ENCODE data around the gene PPP1R9B. TPM values are rescaled to one million over a fixed set of nuclear protein-coding genes. Genes with fewer than 3 reads are reported as not detected.

PPP1R9B gene
- total and polyA plus RNA-seq, 2 donors (not counting 1 experiment from before 2014, with no cell fraction given): 80.7 to 220 TPM

- Histone ChIP-seq H3K4me3 (ENCODE audit: control extremely low read depth in 1 of 5, extremely low read depth in 1 of 5, insufficient read depth in 1 of 5, low read depth in 2 of 5, low read length in 4 of 5) (peak overlapping the region in 1 of 5 experiments; percentile 44), H3K9me3 (ENCODE audit: control extremely low read depth in 1 of 3, control insufficient read depth in 2 of 3, insufficient read depth in 1 of 3, low read length in 2 of 3) (peaks cover 0 to 8% (median 0%) of the 10 kb centered on the region in 3 donors), H3K4me1 (ENCODE audit: control insufficient read depth in 2 of 2, insufficient read depth in 2 of 2, low read length in 2 of 2) (peaks cover 27 to 35% of the 10 kb centered on the region in 2 donors), H4K20me1 (ENCODE audit: control insufficient read depth, insufficient read depth, low read length, poor library complexity, severe bottlenecking) (peaks cover 18% of the 10 kb centered on the region), H3K79me2 (ENCODE audit: control insufficient read depth, insufficient read depth, low read length) (no peaks in the 10 kb centered on the region), H2AFZ (ENCODE audit: insufficient read depth, low read depth, low read length, poor library complexity, severe bottlenecking) (no peak overlapping the region), H3K27me3 (replicated peaks in 1 of 4; ENCODE audit: control extremely low read depth in 1 of 4, control insufficient read depth in 3 of 4, insufficient read depth in 4 of 4, low read length in 3 of 4) (peaks cover 0 to 28% (median 9%) of the 10 kb centered on the region in 4 experiments), H3K9ac (ENCODE audit: low read length) (no peak overlapping the region), H3K27ac (ENCODE audit: low read length in 2 of 2) (no peak overlapping the region), H3K4me2 (replicated peaks; ENCODE audit: low read depth, low read length, poor library complexity, severe bottlenecking) (peak overlapping the region; percentile 99), H3K36me3 (replicated peaks in 1 of 2; ENCODE audit: control extremely low read depth in 1 of 2, control insufficient read depth in 1 of 2, extremely low read depth in 1 of 2, insufficient read depth in 2 of 2, low read length in 1 of 2) (peaks cover 1 to 7% of the 10 kb centered on the region in 2 experiments)
- intact Hi-C loops (cut with micrococcal nuclease): no loop called here
- Mint-ChIP-seq H3K4me3 (peak overlapping the region; percentile 79), H3K4me1 (peaks cover 34% of the 10 kb centered on the region), H3K9me3 (ENCODE audit: insufficient read depth) (no peaks in the 10 kb centered on the region), H3K27me3 (peaks cover 10% of the 10 kb centered on the region), H3K27ac (peak overlapping the region; percentile 74)
- no peak for ATAC-seq (ENCODE audit: low read depth)
- peak; percentile 43 for DNase-seq
- ChIA-PET POLR2A (interaction anchor here (0.7 kb wide), 1 partner anchor 1231 kb away, joined by 3 read pairs; no protein-coding TSS in a partner anchor), CTCF (interaction anchor here (1.1 to 3.4 kb wide), 2 partner anchors 12 to 19 kb away, joined by 5 to 16 read pairs; no protein-coding TSS in a partner anchor)
- TF ChIP-seq EZH2 (IDR thresholded peaks at IDR 0.05; ENCODE audit: borderline replicate concordance, insufficient read depth, low read depth, low read length, poor library complexity, severe bottlenecking): no peak
- TF ChIP-seq CTCF (IDR thresholded peaks at IDR 0.05): no peak
- WGBS (ENCODE audit: insufficient coverage): 17% methylated on average over 16 of the region's 32 CpGs
Measured at GRCh38 chr17:50128441-50129352, 21.8 kb downstream of the PPP1R9B start.
